GM21528 (cell line): ENCODE measurements around the gene CTNNBL1.
"Not testable (repeated sequence)": the region's sequence is repeated elsewhere in the genome, so short reads cannot be mapped to it uniquely, and the experiment has no call there.

Experiments
- ATAC-seq: cut with Tn5 transposase; IDR thresholded peaks from one replicate; pipeline ENCODE4 v1.9.1; 2021; ENCODE audit warnings: mild to moderate bottlenecking, moderate library complexity; ENCODE audit not compliant: unreplicated experiment, low FRiP score

The CTNNBL1 gene, protein sequence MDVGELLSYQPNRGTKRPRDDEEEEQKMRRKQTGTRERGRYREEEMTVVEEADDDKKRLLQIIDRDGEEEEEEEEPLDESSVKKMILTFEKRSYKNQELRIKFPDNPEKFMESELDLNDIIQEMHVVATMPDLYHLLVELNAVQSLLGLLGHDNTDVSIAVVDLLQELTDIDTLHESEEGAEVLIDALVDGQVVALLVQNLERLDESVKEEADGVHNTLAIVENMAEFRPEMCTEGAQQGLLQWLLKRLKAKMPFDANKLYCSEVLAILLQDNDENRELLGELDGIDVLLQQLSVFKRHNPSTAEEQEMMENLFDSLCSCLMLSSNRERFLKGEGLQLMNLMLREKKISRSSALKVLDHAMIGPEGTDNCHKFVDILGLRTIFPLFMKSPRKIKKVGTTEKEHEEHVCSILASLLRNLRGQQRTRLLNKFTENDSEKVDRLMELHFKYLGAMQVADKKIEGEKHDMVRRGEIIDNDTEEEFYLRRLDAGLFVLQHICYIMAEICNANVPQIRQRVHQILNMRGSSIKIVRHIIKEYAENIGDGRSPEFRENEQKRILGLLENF

DNA sequence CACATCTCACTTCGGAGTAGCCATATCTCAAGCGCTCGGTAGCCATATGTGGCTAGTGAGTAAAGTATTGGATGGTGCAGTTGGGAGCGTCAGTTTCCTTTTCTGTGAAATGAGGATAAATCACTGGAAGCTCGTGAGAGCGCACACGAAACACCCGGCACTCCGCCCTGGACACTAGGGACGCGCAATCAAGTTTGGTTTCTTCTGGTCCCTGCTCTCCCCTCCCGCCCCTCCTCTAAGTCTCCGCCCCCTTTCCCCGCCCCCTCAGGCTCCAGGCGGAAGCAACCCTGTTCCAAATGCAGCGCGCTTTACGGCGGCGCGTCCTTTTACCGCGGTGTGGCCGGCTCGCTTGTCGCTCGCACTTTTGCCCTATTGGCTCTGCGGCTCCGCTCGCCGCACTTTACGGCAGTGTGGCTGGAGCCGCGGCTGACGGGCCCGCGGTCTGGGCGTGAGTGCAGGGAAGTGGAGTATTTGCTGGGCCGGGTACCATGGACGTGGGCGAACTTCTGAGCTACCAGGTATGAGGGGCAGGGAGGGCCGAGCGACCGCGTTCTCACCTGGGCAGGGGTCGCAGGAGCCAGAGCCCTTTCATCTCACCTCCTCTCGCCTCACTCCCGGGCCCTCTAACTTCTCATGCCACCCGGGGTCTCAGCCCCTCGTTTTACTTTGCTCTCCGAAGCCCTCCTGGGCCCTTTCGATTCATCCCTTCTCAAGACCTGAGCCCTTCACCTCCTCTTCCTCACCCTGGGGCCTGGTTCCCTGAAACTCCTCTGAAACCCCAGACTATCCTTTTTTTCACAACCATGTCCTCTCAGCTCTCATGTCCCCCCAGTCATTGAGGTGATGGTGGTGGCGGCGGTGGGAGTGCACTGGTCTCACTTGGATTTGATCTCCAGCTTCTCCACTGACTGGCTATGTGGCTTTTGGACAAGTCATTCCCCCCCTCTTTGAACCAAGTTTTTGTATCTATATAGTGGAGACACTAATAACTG, at the start of gene CTNNBL1:
TSS of gene CTNNBL1 (plus strand) at position 396 of the 992 bp plus-strand sequence. CDS start at position 489, 93 bp downstream.
- ATAC-seq = peak; percentile 76

DNA sequence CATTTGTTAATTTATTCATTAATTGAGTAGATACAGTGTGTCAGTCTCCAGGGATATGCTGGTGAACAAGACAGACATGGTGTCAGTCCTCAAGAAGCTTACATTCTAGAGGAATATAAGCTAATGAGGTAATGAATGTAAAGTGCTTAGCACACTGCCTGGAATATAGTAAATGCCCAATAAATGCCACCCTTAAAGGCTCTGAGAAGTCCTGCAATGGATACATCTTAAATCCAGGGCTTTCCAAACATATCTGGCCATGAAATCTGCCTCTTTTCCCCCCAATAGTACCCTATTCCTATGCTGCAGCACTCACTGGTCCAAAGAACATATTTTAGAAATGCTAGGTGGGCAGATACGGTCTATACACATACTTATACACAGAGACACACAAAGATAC, 49.2 kb upstream of the CTNNBL1 start:
- ATAC-seq = no peak

DNA sequence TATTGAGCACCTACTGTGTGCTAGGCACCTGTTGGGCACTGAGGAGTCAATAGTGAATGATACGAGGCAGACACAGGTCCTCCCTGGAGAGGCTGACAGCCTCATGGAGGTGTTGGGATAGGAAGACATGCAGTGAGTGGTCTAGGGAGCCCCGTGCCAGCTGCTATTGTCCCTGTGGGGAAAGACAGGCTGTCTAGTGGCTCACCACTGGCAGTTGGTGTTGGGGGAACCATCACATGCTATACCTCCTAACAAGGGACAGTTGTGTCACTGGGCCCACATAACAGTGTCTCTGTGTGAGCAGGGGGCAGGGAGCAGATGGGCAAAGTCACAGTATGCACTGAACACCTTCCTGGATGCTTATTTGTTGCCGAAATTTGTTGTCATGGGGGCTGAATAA, 45.9 kb upstream of the CTNNBL1 start:
- no peak for ATAC-seq

DNA sequence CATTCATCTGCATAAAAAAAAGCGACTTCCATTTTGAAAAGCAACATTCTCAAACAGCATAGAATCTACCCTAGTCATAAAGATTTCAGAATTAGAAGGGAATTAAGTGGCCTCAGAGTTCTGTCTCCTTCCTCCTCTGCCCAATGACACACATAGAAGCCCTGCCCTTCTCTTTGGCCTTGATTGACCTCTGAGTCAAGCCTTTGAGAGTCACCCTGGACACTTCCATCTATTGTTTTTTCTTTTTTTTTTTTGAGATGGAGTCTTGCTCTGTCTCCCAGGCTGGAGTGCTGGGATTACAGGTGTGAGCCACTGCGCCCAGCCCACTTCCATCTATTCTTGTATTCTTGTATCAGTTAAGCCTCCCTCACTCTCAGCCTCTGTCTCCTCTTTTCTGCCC, 44.8 kb upstream of the CTNNBL1 start:
- no peak for ATAC-seq

DNA sequence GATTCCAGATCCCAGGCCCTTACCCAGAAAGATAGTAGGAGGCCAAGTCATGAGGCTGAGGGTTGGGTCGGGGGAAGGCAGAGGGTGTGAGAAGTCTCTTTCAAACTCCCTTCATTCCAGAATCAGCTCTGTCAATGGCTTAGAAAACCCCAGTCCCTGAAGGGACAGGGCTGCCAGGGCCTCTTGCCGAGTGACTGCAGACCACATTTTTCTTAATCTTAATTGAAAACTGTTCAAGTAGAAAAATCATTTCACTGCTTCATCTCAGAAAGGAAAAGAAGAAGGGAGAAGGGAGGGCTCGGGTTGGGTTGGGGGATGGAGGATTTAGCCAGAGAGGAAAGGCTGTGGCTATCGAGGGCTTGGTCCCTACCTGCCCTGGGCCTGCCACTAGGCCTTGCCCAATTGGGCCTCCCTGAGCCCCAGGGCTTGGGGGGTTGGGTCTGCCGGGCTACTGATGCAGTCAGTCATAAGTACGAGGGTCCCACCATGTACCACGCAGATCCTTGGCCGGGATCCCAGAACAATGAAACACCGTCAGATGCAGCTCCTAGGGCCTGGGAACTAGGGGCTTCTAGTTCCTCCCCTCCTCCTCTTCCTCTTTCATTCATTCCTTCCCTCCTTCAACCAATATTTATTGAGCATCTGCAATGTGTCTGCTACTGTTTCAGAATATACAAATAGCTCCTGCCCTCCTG, 44.0 kb upstream of the CTNNBL1 start:
- ATAC-seq = no peak

DNA sequence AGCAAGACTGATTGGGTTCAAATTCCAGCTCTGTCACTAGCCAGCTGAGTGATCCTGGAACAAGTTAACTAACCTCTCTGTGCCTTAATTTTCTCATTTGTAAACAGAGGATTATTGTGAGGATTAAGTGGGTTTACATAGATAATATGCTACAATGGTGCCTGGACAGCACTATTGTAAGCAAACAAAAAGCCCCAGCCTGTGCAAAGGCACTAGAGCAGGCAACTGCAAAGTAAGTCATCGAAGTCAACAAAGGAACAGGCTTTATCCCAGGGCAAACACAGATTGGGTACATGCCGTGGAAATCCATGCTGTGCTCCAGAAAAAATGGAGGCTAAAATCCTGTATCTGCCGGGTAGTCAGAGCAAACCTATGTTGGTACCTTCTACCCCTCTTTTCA, 43.2 kb upstream of the CTNNBL1 start:
- ATAC-seq = no peak

DNA sequence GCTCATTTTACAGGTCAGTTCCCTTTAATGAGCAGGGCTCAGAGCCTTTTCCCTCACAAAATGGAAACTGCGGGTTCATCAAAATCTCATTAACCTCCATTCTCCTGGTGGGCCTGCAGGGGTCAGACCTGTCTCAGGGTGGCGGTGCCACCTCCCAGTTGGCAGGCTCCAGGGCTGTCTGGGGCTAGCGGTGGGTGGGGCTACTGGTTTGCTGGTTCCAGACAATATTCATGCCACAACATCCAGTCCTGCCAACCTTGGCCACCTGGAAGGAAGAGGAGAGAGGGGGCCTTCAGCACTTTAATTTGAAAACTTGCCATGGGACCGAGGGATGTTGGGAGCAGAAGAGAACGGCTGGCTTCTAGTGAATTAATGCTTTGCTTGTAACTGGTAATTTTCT, 41.9 kb upstream of the CTNNBL1 start:
- ATAC-seq = no peak

DNA sequence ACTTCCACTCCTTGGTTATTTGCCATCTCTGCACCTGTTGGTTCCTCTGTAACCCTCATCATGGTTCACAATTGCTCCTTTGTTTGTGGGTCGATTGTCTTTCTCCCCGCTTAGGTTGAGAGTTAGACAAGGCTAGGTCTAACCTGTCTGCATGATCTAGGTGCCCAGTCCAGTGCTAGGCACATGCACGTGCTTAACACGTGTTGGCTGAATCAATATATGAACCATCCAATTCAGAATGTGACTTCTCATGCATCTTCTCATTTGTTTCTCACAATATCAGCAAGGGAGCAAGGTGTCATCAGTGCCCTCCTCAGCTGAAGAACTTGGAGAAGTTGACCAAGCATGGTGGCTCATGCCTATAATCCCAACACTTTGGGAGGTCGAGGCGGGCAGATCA, 36.9 kb upstream of the CTNNBL1 start:
- no peak for ATAC-seq

DNA sequence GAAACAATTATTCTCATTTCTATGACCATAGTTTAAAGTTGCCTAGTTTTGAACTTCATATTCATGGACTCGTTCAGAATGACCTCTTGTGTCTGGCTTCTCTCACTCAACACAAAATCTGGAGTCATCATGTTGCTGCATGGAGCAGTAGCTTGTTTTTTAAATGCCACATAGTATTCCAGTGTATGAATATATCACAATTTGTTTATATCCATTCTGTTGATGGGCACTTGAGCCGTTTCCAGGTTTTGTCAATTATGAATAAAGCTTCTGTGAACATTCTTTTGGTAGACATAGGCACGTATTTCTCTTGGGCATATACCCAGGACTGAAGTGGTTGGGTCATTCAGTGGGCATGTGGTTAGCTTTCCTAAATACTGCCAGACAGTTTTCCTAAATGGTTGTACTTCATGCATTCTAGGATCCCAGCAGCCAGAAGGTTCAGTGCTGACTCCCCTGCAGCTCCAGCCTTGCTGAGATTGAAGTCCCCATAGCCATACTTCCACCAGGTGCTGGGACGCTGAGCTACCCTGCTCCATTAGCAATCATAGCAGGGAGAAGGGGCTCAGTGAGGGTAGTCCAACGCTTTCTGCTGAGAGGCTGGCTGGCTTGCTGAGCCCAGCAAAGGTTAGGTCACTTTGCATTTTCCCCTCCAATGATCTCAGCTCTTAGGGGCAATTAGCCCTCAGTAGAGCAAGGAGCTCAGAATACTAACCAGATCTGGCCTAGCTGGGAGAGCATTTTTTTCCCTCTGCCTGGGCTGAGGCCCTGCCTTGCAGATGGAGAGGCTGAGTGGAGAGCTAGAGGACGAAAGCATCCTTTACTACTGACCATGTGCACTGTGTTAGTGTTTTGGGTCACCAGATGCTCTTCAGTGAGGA, 35.7 kb upstream of the CTNNBL1 start:
- ATAC-seq = no peak

DNA sequence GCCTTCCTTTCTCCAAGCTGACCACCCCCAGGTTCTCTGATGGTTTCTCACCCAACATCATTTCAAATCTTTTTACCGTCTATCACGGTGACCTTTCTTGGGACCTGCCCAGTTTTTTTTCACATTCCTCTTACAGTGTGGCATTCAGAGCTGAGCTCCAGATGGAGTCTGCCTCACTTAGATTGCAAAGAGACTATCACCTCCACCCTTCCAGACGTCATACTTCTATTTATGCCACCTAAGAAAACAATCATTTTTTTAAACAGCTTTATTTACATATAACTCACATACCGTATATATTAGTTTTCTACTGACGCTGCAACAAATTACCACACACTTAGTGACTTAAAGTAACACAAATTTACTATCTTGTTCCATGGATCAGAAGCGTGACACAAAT, 32.3 kb upstream of the CTNNBL1 start:
- ATAC-seq = no peak

DNA sequence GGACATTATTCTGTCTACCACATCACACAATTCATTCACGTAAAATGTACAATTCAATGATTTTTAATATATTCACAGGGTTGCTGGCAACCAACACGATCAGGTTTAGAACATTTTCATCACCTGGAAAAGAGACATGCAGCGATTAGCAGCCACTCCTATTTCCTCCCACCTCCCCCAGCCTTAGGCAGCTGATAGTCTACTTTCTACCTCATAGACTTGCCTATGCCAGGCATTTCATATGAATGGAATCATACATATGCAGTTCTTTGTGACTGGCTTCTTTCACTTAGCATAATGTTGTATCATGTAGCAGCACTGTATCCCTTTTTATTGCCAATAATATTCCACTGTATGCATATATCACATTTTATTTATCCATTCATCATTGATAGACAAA, 31.5 kb upstream of the CTNNBL1 start:
- no peak for ATAC-seq

DNA sequence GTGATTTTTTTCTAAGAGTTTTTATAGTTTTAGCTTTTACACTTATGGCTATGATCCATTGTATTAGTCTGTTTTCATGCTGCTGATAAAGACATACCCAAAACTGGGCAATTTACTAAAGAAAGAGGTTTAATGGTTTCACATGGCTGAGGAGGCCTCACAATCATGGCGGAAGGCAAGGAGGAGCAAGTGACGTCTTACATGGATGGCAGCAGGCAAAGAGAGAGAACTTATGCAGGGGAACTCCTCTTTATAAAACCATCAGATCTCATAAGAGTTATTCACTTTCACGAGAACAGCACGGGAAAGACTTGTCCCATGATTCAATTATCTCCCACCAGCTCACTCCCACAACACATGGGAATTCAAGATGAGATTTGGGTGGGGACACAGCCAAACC, 29.2 kb upstream of the CTNNBL1 start:
- not testable (repeated sequence) for ATAC-seq

DNA sequence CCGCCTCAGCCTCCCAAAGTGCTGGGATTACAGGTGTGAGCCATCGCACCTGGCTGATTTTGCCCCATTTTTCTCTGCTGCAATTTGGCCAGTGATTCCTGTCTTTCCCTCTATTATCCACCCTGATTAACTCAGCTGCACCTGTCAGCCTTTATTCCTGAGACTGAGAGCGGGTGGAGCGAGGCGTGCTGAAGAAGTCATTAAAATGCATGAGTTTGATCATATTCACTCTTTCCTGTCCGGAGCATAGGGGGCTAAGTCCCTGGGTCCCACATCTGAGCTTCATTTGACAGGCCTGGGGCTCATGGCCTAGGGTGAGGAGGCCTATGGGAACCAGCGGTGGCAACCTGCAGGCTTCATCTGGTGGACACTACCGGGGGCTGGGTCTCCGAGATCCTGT, 25.7 kb upstream of the CTNNBL1 start:
- ATAC-seq = no peak

DNA sequence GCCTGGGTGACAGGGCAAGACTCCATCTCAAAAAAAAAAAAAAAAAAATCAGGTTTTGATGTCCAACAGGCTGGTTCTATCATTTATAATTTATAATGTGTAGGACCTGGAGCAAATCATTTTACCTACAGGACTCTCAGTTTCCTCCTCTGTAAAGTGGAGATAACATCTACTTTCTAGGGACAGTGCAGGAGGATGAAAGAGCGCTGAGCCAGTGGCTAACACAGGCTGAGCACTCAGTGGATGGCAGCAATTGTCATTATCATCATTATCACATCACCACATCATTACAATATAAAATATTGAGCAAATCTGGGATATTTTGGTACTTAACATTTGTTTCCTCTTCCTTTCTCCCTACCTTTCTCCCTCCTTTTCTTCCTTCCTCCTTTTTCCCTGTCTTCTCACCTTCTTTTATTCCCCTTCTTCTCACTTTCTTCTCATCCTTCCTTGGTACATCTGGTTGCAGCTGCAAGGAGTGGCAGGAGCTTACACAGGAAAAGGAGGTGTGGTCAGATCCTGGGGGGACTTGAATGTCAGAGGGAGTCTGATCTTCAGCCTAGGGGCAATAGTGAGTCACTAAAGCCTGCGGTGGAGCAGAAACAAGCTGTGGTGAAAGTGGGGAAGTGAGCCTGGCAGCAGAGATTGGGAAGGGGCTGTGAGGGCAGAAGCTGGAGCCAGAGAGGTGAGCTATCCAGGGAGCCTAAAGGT, 24.6 kb upstream of the CTNNBL1 start:
- no peak for ATAC-seq

DNA sequence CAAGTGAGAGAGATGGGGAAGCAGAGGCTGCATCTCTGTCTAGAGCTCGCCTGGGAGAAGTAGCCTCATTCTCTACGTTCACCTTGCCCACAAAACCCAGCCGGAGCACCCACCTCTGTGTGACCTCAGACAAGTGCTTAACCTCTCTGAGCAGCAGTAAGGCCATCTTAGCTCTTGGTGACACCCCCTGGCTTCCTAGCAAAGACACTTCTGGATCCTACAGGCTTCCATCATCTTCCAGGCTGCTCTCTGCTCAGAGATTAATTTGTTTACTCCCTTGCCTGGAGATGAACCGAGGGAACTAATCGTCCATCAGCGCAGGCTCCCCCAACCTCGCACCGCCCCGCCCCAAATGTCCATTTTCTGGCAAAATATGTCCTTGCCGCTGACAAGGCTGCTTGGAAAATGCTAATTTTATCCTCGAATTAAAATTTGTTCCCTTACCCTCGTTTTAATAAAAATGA, 24.0 kb upstream of the CTNNBL1 start:
- ATAC-seq = no peak

DNA sequence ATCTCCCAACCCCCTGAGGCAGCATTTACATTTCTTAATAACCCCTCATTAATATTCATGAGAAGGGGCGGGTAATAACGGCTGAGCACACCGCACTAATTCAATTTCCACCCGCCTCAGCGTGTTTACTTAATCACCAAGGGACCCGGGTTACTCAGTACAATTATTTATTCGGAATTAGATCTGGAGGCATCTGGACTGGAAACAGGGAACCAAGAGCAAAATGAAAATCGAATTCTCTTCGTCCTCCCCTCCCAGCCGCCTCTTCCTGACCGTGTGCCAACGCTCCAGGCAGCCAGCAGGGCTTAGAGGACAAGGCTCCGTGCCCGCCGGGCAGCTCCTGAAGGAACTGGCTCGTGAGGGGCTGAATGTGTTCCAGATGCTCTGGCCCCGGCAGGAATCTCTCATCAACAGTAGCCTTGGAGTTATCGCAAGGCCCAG, 23.5 kb upstream of the CTNNBL1 start:
- ATAC-seq = no peak

DNA sequence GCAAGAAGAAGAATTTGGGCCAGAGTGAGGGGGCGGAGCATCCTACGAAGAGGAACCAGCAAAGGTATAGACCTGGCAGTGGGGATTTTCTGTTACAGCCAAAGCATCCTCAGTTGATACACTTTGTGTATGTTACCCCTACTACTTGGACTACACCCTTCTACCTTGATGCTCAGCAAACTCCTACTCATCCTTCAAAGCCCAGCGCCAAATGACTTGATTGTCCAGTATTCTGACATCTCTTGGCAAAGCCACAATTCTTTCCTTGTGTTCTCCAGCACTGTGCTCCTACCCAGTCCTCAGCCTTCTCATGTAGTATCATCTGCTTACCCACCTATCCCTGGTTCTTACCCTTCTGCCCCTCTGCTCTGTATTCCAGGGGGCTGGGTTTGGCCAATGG, 21.7 kb upstream of the CTNNBL1 start:
- no peak for ATAC-seq

DNA sequence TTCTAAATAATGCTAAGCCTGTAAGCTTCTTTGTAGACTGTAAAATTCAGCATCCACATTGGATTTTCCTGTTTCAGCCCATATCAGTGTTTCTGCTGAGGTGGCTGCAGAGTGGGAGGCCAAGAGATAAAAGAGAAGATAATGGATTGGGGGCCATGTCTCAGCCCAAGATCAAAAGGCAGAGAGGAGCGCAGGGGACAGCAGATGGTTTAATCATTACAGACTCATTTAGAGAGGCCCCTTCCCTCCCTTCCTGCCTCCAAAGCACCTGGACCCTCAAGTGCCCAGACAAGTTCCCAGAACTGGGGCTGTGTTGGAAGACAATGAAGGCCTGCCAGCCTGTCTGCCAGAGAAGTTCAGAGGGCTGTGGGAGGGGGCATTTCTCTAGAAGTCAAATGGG, 20.4 kb upstream of the CTNNBL1 start:
- ATAC-seq = no peak

DNA sequence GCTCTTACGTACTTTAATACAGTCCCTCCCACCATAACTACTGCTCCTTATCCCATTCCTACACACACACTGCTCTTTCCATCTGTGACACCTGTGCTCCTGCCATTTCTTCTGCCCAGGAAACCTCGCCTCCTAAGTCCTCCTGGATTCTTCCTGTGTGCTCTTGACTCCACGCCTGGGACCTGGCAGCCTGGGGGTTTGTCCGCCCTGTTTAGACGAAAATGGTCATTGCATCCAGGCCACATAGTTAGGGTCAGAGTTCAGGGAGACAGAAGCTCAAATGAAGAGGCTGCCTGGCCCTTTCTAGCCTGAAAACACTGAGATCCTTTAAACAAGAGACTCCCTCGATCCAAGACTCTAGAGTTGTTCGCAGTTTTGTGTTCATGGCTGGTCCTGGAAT, 17.4 kb upstream of the CTNNBL1 start:
- no peak for ATAC-seq
